ENCODE results near the gene TMPRSS12.

DNA sequence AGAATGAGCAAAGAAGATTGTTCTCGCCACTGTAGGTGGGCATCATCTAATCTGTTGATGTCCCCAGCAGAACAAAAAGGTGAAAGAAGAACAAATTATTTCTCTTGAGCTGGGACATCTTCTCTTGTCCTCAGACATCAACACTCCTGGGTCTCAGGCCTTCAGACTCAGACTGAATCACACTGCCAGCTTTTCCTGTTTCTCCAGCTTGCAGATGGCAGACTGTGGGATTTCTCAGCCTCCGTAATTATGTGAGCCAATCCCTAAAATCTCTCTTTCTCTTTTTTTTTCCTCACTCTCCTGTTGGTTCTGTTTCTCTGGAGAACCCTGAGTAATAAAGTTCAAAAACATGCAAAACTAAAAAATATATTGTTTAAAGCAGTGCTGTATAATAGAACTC lies 3.7 kb upstream of the TMPRSS12 start:
- TF ChIP-seq, protein P1, sequence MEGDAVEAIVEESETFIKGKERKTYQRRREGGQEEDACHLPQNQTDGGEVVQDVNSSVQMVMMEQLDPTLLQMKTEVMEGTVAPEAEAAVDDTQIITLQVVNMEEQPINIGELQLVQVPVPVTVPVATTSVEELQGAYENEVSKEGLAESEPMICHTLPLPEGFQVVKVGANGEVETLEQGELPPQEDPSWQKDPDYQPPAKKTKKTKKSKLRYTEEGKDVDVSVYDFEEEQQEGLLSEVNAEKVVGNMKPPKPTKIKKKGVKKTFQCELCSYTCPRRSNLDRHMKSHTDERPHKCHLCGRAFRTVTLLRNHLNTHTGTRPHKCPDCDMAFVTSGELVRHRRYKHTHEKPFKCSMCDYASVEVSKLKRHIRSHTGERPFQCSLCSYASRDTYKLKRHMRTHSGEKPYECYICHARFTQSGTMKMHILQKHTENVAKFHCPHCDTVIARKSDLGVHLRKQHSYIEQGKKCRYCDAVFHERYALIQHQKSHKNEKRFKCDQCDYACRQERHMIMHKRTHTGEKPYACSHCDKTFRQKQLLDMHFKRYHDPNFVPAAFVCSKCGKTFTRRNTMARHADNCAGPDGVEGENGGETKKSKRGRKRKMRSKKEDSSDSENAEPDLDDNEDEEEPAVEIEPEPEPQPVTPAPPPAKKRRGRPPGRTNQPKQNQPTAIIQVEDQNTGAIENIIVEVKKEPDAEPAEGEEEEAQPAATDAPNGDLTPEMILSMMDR (IDR thresholded peaks at IDR 0.05), result no peak
- no peak for TF ChIP-seq POLR2AphosphoS5 (IDR thresholded peaks at IDR 0.05)
